D721Med (cell line): ENCODE data around the gene ACTR2.
"Not testable (repeated sequence)": the region's sequence is repeated elsewhere in the genome, so short reads cannot be mapped to it uniquely, and the experiment has no call there.

Experiments
- DNase-seq: peaks from one replicate; pipeline ENCODE4 v3.0.0; 2011; ENCODE audit warnings: low spot score; ENCODE audit not compliant: insufficient read length
- FAIRE-seq: peaks from 2 replicates; lab custom pipeline; 2011; peaks lifted over from hg19 to GRCh38; lab: Jason Lieb, UNC
- TF ChIP-seq, protein P1 (sequence below): IDR thresholded peaks from 2 replicates; pipeline ENCODE4 v1.5.1; 2012; ENCODE audit warnings: mild to moderate bottlenecking, control low read depth; ENCODE audit not compliant: insufficient read depth; ENCODE audit errors: missing control alignments

ACTR2 gene

DNA sequence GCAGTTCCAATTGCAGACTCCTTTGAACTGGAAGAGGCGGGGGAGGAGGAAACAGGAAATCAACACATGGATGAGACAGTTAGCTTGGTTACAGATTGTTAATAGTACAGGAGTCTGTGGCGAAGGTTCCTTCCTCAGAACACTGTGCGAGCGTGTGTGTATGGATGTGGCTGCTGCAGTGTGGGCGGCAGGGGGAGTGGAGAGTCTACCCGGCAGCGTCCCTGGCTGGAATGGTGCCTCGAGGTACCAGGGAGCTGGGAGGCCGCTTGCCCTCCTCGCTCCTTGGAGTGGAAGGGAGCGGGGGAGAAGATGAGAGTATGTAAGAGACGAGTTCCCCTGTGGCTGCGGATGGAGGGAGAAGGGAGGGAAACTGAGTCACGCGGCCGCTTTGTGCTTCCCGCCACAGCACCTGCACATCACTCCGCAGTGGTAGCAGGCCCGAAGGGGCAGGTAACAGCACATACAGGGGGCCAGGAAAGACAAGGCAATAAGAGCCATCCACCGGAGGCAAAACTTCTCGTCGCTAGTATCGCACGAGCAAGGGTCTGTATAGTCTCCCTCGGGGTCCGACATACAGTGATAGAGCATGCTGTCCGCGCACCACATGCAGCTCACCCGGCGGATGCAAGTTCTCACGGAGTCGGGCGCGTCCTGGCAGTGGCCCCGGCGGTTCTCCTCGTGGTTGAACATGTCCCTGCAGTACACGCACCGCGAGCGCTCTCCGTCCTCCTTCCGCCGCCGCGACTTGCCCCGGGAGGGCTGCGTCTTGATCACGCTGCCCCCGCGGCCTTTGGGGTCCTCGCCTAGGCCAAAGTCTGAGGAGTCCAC is 85.7 kb downstream of the ACTR2 start:
- DNase-seq (no peak), FAIRE-seq (no peak)
- TF ChIP-seq, protein P1, sequence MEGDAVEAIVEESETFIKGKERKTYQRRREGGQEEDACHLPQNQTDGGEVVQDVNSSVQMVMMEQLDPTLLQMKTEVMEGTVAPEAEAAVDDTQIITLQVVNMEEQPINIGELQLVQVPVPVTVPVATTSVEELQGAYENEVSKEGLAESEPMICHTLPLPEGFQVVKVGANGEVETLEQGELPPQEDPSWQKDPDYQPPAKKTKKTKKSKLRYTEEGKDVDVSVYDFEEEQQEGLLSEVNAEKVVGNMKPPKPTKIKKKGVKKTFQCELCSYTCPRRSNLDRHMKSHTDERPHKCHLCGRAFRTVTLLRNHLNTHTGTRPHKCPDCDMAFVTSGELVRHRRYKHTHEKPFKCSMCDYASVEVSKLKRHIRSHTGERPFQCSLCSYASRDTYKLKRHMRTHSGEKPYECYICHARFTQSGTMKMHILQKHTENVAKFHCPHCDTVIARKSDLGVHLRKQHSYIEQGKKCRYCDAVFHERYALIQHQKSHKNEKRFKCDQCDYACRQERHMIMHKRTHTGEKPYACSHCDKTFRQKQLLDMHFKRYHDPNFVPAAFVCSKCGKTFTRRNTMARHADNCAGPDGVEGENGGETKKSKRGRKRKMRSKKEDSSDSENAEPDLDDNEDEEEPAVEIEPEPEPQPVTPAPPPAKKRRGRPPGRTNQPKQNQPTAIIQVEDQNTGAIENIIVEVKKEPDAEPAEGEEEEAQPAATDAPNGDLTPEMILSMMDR: no peak

DNA sequence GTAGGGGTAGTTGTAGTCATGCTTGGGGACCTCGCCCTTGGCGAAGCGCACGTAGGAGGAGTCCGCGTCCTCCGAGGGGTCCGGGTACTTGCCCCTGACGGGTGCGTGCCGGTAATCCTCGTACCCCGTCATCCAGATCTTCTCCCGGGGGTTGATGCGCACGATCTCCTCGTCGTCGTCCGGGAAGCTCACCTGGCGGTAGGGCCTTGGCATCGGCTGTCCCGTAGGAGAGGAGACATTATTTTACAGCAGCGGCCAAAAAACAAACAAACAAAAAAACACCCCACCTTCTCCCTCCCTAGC is 86.3 kb downstream of the ACTR2 start:
- TF ChIP-seq, protein P1: no peak
- DNase-seq: no peak
- no peak for FAIRE-seq

DNA sequence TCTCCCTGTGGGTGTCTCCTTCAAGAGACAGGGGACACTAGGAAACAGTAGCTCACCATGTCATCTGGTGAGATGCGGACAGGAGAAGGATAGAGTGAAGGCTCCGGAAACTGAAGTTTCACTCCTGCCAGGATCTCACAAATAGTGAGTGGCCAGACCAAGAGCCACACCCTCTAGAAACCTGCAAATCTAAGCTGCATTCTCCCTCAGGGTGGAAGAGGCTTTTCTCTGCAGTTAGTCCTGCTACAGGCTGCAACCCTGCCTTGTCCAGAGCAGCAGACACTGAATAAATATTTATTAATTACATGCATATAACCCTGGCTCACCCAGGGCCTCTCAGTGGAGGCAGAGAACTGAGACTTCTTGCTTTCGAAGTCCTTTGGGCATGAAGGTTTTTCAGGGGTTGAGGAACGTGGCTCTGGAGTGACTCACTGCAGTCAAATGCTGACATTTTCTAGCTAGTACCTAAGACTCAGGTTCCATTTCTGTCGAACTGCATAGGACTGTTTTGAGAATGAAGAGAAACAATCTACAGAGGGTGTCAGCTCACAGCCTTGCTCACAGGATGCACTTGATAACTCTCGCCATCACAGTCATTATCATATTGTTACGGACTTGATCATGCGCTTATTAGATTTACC is 87.3 kb downstream of the ACTR2 start:
- DNase-seq: no peak
- TF ChIP-seq, protein P1: no peak
- FAIRE-seq: no peak

DNA sequence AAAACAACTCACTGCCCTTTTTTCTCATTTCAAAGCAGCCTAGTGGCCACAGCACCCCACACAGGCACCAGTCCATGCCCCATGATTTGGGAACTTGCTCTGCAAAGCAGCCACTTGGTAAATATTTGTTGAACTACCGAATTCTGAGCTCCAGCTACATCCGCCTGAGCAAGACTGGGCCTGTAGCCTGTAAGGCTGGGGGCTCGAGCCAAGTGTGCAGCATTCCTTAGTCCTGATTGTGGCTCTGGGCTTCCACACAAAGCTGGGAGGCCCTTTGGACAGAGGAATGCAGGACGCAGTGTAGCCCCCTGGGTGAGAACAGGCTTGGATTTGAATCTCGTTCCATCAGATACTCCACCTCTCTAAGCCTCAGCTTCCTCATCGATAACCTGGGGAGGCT is 88.4 kb downstream of the ACTR2 start:
- no peak for FAIRE-seq

DNA sequence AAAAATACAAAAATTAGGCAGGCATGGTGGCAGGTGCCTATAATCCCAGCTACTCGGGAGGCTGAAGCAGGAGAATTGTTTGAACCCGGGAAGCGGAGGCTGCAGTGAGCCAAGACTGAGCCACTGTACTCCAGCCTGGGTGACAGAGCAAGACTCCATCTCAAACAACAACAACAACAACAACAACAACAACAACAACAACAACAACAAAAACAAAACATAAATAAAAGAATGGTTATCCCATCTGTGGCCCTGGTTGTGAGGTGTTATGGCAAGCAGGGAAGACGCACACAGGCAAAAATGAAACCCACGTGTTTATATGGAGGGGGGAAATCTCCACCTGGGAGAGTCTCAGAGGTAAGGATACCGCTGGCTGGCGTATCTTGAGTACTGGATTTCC is 89.7 kb downstream of the ACTR2 start:
- FAIRE-seq, DNase-seq: not testable (repeated sequence)

More for the DNA sequence above, 88.4 kb downstream of the ACTR2 start:
- DNase-seq: no peak
- TF ChIP-seq, protein P1: no peak

DNA sequence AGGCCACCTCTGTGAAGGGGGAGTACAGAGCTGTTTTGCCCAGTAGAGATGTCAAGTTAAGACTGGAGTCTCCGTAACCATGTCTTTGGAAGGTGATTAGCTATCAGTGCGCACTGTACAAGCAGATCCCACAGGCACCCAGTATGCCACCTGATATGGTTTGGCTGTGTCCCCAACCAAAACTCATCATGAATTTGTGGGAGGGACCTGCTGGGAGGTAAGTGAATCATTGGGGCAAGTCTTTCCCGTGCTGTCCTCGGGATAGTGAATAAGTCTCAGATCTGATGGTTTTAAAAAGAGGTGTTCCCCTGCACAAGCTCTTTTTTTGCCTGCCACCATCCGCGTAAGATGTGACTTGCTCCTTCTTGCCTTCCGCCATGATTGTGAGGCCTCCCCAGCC is 90.2 kb downstream of the ACTR2 start:
- DNase-seq: no peak
- FAIRE-seq: no peak
- TF ChIP-seq, protein P1: no peak

DNA sequence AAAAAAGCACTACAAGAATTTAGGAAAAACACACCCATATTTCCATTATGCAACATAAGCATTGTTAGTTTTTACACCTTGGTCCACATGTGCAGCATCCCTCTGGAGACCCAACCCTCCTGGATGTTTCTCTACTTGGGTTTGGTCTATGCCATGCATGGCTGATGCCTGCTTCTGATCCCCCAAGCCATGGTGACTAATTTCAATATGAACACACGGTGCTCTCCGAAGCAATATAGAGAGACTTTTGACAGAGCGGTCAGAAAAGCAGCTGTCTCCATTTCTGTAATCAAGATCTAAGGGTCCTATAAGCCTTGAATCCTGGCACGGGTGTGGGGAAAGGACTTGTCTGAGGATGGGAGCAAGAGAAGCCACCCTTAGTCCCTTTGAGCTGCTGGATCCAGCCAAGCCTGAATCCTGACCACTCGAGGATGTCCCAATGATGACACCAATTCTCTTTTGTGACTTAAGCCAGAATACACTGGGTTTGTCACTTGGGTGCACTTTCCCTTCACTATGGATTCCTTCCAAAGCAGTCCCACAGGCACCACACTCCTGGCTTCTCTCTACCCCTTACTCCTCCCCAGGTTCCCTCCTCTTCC is 91.5 kb downstream of the ACTR2 start:
- FAIRE-seq (no peak), DNase-seq (no peak)
- TF ChIP-seq, protein P1: no peak
